Left kidney (tissue), 2 donors: ENCODE data around the gene KIAA1191. TPM values are rescaled to one million over a fixed set of nuclear protein-coding genes. Genes with fewer than 3 reads are reported as not detected.

ENCODE experiments used
- DNase-seq: peaks from one replicate; pipeline ENCODE4 v3.0.0-alpha.2; 2013
- polyA plus RNA-seq: library from polyadenylated mRNA; unstranded; fragments of 120-200 nt; gene quantifications from one replicate; pipeline ENCODE4 v1.2.1, GENCODE V29; 2013; ENCODE audit not compliant: insufficient read length

KIAA1191 gene
- polyA plus RNA-seq, 1 donor = 152 TPM

DNA sequence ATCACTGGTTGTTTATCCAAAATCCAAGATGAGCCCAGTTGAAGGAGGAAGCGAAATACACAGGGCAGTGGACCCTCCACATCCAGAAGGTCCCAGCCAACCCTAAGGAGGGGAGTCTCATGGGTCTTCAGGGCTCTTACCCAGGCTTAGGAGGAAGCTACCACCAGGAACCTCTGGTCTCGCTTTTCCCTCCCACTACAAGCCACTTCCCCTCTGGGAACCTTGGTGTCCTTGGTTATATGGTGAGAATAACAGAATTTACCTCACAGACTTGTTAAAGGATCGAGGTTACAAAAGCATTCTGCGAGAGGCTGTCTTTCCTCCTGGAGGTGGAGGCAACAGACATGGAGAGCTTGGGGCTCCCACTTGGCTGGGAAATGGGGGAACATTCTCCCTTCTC is 30.4 kb upstream of the KIAA1191 start:
- DNase-seq = no peak

DNA sequence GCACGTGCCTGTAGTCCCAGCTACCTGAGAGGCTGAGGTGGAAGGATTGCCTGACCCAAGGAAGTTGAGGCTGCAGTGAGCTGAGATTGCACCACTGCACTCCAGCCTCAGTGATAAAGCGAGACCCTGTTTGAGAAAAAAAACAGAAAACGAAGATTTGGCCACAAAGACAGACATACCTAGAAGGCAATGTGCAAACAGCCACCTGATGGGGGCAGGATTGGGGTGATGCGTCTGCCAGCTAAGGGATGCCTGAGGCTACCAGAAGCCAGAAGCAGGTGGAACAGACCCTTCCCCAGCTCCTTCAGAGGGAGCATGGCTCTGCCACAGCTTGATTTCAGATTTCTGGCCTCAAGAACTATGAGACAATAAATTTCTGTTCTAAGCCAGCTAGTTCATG is 29.9 kb upstream of the KIAA1191 start:
- no peak for DNase-seq

DNA sequence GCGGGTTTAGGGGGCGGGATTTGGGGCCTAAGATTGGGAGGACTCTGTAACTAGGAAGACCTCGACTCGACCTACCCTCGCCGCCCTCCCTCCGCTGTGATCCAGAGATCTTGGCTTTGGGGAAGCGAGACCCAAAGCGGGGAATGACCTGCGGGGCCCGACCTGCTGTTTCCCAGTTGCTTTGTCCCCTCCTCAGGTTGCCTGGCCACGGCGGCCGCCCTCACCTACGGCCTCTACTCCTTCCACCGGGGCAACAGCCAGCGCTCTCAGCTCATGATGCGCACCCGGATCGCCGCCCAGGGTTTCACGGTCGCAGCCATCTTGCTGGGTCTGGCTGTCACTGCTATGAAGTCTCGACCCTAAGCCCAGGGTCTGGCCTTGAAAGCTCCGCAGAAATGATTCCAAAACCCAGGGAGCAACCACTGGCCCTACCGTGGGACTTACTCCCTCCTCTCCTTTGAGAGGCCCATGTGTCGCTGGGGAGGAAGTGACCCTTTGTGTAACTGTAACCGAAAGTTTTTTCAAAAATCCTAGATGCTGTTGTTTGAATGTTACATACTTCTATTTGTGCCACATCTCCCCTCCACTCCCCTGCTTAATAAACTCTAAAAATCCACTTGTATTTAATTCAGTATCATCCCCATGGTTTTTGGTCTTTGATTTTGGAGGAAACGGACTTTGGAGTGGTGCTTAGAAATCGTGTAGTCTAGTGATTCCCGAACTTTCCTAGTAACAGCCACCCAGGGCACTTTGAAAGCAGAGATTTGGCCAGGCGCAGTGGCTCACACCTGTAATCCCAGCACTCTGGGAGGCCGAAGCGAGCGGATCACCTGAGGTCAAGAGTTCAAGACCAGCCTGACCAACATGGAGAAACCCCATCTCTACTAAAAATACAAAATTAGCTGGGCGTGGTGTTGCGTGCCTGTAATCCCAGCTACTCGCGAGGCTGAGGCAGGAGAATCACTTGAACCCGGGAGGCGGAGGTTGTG is 27.9 kb upstream of the KIAA1191 start:
- DNase-seq = no peak

DNA sequence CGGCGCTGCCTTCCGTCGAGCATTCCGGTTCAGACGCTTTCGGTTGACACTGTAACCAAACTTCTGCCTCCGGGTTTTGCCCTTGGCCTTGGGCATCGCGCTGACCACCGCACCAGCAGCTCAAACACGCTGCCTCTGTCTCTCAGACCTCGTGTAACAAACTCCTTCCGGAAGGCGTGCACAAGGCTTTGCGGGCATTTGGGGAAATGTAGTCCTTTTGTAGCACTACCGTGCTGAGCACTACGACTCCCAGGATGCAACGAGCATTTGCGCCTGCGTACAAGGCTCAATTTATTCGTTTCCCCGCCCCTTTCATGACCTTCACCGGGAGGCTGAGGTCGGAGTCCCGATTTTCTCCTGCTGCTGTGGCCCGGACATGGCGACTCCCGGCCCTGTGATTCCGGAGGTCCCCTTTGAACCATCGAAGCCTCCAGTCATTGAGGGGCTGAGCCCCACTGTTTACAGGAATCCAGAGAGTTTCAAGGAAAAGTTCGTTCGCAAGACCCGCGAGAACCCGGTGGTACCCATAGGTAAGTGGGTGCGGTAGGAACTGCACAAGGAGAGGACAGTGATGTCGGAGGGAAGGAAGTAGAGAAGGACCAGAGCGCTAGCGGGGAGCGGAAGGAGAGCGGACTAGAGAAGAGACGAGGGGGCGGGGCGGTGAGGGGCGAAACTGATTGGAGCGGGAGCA is 27.0 kb upstream of the KIAA1191 start, which contains the start of the genes HIGD2A and NOP16:
Gene HIGD2A, plus strand, starts transcription at position 308 of the 691 bp plus-strand sequence. Its CDS starts 69 bp downstream, at position 377.
Gene NOP16, minus strand, starts transcription at position 155 of the 691 bp plus-strand sequence. Its CDS starts 59 bp downstream, at position 96.
- DNase-seq = peak; percentile 99

DNA sequence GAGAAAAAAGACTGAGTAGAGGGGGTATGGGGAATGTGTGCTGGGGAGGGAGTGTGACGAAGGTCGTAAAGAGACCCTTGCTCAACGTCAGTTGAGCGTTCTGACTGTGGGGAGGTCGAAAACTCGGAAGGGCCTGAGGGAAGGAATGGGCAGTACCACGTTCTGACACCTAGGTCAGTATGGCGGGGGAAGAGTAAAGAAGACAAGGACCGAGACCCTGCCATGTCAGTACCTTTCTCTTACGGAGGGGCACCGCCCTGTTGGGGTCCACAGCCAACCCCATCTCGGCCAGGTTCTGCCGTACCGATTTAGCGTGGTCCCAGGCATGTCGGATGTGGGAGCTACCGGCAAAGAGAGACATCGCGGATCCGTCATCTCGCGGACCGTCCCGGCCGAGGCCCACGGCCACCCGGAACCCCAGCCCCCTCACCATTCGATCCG is 26.5 kb upstream of the KIAA1191 start:
- DNase-seq = no peak

DNA sequence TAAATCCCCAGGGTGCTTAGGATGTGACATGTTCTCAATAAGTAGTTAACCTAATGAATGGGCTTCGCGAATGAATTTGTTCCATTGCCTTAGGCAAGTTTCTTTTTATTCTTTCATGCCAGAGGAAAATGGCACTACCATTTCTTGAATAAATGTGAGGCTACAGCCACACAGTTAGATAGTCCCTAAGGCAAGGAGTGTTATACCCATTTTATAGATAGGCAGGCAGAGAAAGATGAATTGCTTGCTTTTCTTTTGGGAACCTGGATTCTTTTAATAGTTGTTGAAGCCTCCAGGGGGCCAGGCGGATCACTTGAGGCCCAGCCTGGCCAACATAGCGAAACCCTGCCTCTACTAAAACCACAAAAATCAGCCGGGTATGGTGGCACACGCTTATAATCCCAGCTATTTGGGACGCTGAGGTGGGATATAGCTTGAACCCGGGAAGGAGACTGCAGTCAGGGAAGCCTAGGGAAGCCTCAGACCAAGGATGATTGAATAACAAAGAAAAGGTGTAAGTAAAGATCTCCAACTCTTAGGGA is 25.9 kb upstream of the KIAA1191 start:
- no peak for DNase-seq

DNA sequence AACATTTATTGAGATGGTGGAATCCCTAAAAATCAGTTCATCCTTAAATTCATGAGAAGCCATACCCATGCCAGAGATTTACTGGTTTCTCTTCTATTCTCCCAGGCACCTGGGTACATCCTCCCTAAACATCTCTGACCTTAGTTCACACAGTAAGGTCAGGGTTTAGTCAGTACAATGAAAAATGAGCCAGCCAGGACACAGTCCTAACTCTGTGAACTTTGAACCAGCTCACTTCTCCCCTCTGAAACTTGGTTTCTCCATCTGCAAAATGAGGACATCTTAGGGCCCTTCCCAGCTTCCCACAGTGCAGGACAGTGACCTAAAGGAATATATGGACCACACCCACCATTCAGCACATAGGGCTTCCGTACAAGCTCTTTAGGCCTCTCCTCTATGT is 24.9 kb upstream of the KIAA1191 start:
- DNase-seq = no peak

DNA sequence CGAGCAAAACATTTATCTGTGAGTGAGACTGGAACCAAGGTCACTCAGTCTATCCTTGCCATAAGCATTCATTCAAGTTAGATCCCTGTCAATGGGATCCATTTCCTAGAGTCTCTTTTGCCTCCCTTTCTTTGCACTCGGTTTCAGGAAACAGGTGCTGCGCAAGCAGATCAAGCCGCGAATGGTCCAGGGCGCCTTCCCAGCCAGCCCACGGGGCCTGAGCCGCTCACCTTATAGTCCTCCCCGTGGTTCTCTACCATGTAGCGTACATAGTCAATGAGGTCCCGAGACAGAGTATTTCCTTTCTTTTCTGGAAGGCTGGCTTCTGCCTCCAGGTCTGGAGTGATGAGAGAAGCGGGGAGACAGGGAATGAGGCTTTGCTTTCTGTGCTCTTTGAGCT is 23.4 kb upstream of the KIAA1191 start:
- no peak for DNase-seq

DNA sequence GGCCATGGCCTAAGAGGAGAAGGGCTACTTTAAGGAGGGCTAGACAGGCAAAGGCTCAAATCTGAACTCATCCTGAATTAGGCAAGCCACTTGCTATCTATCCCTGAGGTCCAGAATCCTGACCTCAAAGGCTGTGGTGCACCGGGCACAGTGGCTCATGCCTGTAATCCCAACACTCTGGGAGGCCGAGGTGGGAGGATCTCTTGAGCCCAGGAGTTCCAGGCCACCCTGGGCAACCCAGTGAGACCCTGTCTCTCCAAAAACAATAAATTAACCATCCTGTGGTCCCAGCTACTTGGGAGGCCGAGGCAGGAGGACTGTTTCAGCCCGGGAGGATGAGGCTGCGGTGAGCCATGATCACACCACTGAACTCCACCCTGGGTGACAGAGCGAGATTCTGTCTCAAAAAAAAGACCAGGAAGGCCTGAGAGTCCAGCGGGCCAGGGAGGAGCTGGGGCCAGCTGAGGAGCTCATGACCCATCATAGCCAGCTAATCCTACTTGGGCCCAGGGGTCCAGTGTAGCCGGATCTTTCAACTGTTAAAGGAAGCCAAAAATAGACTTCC is 22.9 kb upstream of the KIAA1191 start:
- no peak for DNase-seq

DNA sequence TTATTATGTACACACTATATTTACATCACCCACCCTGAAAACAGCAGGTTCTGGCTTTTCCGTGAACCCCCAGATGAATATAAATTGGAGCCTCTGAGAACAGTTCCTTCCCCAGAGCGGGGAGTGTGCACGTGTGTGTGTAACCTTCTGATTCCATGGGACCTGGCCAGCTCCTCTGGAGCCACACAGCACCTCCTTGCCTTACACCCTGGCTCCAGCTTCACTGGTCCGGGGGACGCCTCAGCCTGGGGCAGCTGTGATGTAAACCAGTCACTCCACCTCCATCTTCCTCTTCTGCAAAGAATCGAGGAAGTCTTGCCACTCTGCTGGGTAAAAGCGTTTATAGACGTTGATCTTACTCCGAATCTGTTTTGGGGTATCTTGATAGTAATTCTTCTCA is 22.4 kb upstream of the KIAA1191 start:
- no peak for DNase-seq

DNA sequence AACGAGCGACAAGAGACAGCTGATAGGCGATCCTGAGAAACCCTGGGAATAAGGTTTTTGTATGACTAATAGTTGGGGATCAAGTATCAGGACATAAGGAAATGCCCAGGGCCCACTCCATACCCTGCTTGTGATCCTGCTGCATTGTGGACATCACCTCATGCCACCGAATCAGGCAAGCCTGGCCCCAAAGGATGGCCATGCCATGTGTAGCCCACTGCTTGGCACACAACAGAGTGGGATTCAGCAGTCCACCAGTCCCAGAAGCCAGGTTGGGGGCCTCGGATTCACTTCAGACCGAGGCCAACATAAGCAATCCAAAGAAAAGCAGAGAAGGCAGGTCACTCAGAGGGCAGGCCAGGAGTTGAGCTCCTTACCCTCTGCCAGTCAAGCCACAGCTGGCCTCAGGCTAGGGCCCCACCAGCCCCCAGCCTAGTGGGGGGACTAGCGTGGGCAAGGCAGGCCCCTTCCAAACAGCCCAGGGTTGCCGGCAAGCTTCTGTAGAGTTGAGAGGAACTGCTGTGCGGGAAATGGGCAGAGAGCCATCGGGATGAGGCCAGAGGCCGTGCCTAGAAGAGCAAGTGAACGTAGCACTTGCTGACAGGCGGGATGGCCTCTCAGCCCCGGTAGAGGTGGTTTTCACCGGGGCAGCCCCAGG is 21.8 kb upstream of the KIAA1191 start:
- no peak for DNase-seq

DNA sequence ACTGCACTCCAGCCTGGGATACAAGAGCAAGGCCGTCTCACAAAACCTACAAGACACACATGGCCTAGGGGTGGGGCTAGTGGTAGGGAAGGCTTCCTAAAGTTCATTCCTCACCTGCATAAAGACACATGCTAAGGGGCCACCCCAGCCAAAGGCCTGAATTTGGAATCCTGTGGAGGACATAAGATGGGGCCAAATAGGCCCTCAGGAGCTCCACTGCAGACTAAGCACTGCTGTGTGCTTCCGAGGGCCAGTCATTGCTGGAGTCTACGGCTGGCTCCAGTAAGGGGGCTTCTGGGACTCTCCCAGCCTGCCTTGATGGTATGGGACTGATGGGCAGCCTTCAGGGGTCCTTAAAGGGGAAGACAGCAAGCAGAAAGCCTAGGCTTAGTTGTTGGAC is 21.2 kb upstream of the KIAA1191 start:
- no peak for DNase-seq

DNA sequence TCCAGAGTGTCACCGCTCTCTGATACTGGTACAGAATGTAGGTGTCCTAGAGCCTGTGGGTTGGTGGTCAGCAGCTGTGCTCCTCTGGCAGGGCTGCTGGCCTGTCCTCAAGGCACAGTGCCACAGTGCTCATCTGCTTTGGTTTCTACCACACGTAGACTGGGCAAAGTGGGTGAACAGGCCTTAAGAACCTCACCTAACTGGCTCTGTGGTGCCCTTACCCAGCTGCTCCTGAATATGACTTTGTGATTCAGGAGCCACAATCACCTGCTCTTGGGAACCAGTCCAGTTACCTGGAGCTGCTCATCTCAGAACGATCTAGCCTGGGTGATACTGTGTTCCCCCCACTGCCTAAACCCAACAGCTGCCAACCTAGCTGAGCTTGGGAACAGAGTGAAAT is 20.4 kb upstream of the KIAA1191 start:
- no peak for DNase-seq

DNA sequence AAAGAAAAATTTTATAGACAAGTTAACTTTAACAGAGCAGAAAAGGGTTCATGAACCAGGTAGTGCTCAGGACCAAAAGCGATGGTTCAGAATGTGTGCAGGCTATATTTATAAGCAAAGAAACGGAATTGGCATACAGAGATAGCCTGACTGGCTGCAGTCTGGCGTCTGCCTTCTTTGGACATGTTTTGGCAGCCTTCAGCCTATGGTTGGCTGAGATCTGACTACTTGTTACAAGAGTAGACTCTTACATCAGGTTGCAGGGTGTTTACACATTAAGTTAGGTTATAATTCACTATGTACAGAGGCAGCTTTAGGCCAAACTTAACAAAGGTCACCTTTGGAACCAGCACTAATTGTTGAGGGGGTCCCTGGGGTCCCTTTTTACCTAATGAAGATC is 19.9 kb upstream of the KIAA1191 start:
- DNase-seq = no peak

DNA sequence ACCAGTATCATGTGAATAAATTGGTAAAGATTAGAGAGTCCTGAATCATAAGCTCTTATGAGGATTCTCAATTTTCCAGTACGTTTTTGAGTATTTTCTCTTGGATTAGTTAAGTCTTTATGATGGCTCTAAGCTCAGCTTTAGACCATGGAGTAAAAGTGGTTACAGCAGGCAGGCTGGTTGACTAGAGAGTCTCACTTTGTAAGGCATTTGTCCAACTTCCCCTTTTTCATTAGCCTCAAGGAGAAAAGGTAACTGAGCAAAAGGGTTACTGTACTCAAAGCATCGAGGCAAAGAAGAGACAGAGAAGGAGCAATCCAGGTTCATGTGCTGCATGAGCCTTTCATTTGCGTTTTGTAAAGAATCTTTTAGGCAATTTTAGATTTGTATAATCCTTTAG is 18.3 kb upstream of the KIAA1191 start:
- no peak for DNase-seq

DNA sequence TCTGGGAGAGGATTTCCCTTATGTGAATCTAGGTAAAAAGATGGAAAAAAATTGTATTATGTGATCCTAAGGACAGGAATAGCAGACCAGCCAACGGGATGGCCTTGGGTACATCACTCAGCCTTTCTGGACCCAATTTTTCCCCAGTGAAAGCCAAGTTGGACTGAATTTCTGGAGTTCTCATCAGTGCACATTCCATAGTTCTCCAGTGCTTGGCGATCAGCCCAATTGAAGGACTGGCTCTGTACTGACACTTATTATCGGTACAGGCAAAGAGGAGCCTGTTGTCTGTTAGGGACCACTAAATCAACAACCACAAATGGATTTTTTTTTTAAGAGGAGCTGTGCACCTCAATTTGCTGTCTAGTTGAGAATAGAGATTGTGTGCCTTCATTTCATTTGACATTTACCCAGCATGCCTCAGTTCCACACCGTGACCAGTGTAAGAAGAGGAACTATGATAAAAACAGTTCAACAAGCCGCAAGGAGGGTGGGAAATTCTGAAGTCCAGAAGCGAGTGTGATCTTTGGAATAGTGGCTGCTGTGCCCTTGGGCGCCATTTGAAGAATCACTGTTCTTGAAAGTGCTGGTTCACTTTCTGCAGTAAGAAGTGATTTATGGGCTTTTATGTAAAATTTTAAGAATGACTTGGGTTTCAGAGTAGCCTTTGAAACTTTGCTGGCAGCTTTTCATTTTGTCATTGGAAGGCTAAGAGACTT is 11.7 kb upstream of the KIAA1191 start:
- DNase-seq = no peak

DNA sequence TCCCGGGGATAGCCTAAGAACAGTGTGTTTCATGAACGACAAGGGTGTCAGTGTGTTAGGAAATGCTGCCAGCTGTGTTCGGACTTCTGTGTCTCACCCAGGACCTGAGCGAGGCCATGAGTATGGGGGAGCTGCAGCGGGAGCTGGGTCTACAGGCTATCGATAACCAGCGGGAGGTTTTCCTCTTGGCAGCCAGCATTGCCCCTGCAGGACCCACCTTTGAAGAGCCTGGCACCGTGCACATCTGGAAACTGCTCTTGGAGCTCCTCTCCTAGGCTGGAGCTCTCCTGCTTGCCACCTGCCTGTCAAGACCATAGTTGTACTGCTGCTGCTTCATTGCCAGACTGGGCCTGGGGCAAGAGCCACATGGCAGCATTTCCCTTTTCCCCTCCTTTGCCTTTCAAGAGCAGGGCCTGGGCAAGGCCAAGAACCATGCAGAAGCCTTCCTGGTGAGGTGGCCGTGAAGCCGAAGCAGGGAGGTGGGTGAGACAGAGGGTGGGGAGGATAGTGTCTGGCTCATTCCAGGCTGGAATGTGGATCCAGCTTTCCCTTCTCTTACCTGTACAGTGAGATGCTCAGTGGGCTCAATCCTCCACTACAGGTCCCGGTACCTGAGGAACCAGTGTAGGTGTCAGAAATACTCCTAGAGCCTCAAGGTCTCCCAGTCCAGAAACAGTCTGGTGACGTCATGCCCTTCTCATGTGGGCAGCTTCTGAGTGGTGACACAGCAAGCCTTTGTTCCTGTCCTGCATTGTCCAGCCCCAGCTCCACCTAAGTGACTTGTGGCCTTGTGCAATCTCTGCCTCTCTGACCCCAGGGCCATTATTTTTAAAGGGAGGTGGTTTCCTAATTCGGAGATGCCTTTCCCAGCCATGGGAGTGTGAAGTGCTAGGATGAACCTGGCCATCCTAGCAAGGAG is 10.3 kb upstream of the KIAA1191 start:
- no peak for DNase-seq

DNA sequence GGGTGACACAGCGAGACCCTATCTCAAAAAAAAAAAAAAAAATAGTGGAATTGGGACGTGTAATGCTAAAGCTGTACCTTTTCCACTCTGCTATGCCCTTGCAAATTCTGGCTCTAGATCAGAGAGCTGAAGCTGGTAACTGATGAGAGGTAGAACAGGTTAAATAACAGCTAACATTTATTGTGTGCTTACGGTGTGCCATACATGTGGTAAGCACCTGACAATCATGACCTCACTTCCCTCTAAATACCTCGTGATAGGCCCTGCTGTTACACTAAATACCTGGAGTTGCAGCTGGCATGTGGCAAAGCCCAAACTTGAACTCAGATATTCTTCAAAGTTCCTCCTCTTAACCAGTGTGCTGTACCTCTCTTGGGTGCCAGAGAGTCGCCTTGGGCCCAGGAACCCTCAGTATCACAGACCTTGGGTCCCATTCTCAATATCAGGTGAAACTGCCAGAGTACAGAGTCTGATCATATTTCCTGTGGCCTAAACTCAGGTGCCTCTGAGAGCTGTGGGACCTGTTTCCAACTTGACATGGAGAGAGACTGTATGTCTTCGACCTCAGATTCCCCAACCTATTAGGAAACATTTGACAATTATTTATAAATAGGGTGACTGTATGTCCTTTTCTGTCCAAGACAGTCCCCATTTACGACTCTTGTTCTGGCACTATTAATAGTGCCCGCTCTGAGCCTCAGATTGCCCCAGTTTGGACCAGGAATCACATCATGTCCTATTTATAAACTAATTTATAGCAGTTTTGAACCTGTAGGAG is 8.6 kb upstream of the KIAA1191 start:
- no peak for DNase-seq

DNA sequence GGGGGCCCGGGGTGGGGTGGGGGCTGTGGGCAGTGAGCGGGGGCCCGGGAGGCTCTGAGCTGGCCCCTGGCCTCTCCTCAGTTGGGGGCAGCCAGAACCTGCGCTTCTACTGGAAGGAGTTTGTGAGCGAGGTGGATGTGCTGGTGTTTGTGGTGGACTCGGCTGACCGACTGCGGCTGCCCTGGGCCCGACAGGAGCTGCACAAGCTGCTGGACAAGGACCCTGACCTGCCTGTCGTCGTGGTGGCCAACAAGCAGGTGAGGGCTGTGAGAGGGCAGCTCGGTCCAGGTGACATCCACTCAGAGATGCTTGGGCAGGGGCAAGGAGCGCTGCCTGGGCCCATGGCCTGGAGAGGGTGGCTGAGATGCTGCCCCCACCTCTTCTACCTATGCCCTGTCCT is 7.2 kb upstream of the KIAA1191 start:
- DNase-seq = no peak
